ENCODE results near the gene CEP83.
"Not testable (repeated sequence)": the region's sequence is repeated elsewhere in the genome, so short reads cannot be mapped to it uniquely, and the experiment has no call there.

The CEP83 gene

DNA sequence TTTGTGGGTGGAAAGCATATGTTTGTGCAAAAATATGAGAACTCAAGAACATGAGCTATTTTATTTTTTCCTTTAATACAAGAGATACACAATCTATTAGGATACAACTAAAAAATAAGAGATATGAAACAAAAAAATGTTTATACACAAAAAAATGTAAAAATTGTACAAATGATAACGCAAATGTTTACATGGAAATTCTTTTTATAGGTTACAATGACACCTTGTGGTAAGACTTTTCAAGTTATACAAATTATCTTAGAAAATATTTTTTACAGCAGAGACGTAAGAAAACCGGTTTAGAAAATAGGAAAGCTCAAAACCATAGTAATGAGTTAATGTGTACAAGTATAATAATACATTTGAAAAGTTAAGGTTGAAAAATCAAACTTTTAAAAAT, 25.5 kb downstream of the CEP83 start:
- FAIRE-seq (no peak), DNase-seq (ENCODE audit: low spot score) (no peak)

DNA sequence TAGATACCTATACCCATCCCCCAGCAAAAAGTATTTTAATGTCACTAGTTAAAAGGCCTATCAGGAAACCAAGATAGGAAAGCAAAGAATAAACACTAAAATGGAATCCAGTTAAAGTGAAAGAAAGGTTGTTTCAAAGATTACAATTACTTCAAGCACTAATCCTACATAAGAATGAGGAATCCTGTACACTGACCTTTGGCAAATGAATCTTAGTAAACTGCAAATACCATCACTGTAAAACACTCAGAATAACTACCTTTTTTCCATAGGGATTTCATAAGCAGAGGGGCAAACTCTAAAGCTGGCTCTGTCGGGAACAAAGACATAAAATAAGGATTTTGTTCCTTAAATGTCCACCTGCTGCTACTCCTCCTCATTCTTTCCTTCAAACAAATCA, 25.9 kb downstream of the CEP83 start:
- FAIRE-seq, result no peak
- no peak for DNase-seq (ENCODE audit: low spot score)

DNA sequence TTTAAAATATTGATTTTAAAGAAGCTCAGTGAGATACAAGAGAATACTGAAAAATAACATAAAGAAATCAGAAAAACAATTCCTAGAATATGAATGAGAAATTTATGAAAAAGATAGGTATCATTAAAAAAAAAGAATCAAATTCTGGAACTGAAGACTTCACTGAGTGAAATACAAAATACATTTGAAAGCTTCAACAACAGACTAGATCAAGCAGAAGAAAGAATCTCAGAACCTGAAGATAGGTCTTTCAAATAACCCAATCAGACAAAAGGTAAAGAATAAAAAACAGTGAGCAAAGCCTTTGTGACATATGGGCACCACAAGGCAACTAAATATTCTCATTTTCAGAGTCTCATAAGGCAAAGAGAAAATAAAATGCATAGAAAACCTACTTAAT, 29.4 kb downstream of the CEP83 start:
- DNase-seq (ENCODE audit: low spot score) (no peak), FAIRE-seq (no peak)

DNA sequence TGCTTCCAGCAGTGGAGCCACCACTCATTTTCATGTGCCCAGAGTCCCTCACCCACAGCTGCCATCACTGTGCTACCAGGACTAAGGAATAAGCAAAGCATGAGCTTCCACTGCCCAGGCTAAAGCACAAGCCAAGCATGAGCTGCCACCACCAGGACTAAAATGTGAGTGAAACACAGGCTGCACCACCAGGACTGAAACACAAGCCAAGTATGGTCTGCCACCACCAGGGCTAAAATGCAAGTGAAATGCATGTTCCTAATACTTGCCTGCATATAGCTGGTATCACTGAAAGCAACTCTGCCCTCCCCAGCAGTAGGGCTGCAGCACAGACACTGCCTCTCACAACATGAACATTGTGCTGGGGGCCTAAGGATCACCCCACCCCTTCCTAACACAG, 30.0 kb downstream of the CEP83 start:
- no peak for FAIRE-seq
- no peak for DNase-seq (ENCODE audit: low spot score)

DNA sequence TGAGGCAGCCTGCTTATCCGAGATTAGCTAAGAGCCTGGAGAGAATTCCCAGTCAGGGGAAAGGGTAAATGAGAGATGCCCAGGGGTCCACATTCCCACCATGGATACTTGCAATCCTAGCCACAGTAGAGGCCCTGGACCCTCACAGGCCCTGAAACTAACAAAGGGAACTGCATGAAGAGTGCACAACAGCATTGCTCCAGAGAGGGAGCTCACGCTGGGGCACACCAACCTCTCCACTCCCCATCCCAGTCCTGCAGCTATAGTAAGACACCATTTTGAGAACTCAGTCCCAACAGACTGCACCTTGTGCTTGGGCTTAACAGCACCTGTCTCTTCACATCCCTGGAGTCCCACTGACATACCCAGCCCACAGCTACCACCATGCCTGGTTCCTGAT, 30.5 kb downstream of the CEP83 start:
- no peak for FAIRE-seq
- DNase-seq (ENCODE audit: low spot score), result no peak

DNA sequence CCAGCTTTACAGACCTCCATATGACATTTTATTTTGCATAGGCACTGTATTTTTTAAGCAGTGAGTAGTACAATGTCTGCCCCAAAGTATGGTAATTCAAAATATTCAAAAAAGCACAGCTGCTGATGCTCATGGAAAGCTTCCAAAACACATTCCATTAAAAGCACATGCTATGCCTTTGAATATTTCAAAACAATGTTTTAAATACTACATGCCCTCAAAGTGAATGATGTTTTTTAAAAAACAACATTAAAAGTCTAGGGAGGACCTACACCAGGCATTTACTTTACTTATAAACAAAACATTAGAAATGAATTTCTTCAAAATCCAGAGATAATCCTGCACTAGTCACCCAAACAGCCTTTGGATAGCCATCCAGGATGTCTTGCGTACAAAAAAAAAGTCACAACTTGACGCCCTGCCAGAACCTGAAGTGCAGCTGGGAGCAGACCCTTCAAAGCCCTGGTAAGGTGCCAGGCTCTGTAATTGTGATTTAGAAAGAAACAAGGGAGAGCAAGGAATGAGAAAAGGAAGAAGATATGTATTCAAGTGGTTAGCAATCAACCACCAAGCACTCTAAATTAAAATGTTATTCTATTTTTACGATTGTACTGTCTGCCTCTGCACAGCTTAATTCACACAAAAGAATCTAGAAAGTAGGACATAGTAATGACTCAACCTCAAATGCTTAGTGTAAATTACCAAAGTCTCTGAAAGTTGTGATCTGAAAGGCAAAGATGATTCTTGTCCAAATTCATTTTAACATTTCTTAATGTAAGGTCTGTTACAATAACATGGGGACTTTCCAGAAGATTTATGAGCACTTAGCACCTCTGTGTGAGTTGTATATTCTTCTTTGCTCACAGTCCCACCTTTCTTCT, 31.9 kb downstream of the CEP83 start:
- FAIRE-seq (no peak), DNase-seq (ENCODE audit: low spot score) (peak; percentile 16)

DNA sequence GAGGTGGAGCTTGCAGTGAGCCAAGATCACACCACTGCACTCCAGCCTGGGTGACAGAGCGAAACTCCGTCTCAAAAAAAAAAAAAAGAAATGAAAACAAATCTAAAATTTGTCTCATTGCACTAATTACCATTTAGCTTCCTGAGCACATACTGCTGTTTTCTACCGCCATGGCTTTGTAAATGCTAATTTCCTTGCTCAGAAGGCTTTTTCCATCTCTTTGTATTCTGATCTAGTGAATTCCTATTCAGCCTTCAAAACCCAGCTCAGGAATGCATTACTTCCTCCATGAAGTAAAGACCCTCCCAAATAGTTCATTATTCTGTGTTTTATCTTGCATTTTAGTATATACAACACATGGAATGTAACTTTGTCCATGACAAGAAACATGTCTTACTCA, 33.6 kb downstream of the CEP83 start:
- FAIRE-seq (no peak), DNase-seq (ENCODE audit: low spot score) (no peak)

DNA sequence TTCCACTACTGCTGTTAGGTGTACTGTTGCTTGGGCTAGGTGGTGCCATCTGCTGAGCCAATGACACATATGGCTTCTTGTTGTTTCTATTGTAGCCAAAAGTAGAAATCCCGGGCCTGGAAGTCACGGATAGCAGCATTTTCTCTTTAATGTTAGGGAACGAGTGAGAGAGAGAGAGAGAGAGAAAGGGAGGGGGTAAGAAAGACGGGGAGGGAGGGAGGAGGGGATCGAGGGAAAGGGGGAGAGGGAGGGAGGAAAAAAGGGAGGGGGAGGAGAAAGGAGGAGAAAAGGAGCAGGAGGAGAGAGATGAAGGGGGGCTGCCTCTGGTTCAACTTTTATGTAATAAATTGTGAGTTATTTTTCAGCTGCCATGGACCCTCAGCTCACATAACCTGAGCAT, 34.8 kb downstream of the CEP83 start:
- not testable (repeated sequence) for FAIRE-seq; DNase-seq (ENCODE audit: low spot score)

DNA sequence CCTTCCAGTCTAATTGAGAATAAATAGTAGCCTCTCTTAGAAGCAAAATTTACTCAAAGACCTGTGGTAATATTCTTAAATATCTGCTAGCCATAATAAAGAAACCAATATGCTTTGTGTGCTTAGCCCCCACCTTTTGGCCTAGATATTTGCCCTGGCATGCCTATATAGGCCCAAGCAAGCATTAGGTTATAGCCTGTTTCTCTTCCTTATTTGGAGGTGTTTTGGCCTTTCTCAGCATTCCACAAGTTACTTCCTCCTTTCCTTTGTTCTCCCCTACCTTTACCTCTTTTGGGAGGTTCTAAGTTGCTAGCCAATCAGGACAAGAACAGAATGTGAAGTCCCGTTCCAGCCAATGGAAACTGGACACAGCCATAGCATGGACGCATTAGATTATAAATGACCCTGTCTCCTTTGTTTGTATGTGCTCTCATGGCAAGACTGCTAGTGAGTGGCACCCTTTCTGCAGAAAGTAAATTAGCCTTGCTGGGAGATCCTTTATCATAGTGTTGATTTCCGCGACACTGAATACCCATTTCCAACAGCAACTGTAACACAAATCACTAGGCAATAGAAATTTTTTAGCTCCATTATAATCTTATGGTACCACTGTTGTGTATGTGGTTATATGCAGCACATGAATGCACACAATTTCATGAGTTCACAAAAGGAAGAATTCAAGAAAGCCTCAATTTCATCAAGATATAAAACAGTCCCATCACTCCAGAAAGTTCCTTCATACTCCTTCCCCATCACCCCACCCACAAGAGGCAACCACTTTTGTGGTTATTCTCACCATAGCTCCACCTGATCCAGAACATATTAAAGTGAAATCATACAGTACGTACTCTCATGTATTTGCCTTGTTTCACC, 37.6 kb downstream of the CEP83 start:
- no peak for FAIRE-seq
- DNase-seq (ENCODE audit: low spot score), result no peak

DNA sequence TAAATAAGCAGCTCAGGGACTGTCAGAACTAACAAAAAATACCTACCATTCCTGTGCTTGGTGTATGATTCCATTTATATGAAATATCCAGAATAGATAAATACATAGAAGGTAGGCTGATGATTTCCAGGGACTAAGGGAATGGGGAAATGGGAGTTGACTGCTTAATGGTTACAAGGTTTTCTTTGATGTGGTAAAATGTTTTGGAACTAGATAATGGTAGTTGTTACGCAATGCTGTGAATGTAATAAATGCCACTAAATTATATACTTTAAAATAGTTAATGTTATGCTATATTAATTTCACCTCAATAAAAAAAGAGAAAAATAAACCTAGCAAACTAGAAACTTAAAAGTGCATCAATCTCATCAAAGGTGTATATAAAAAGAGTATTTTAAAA, 41.1 kb downstream of the CEP83 start:
- DNase-seq (ENCODE audit: low spot score), result no peak
- no peak for FAIRE-seq

DNA sequence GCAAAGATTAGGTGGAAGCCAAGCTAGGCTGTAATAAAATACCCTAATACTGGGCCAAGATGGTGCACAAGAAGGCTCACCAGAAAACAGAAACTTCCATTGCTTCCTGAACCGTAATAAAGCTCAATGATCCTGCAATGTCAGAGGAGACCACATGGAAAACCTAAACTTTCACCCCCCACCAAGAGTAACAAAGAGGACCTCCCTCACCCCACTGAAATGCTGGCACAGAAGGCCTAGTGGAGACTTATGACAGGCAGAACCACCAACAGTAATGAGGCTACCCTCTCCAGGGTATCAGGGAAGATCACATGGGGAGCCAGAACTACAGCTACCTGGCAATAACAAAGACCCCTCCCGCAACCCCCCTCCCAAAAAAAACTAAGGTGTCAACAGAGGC, 43.1 kb downstream of the CEP83 start:
- FAIRE-seq, result no peak
- no peak for DNase-seq (ENCODE audit: low spot score)

DNA sequence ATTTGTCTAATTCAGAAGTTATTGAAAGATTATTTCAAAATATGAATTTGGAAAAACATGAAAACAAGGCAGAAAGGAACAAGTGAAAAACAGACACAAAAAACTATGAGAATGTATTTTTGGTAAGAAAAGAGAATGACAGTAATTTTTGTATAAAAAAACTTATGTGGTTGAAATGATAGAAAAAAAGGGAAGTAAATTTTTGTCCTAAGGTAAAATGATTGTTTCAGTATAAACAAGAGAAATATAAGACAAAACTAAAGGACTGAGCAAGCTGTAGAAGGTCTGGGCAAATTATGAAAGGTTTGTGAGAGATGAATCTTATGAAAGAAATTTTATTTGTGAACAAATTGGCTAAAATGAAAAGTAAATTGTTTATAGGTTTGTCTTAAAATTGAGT, 44.6 kb downstream of the CEP83 start:
- FAIRE-seq (no peak), DNase-seq (ENCODE audit: low spot score) (no peak)

DNA sequence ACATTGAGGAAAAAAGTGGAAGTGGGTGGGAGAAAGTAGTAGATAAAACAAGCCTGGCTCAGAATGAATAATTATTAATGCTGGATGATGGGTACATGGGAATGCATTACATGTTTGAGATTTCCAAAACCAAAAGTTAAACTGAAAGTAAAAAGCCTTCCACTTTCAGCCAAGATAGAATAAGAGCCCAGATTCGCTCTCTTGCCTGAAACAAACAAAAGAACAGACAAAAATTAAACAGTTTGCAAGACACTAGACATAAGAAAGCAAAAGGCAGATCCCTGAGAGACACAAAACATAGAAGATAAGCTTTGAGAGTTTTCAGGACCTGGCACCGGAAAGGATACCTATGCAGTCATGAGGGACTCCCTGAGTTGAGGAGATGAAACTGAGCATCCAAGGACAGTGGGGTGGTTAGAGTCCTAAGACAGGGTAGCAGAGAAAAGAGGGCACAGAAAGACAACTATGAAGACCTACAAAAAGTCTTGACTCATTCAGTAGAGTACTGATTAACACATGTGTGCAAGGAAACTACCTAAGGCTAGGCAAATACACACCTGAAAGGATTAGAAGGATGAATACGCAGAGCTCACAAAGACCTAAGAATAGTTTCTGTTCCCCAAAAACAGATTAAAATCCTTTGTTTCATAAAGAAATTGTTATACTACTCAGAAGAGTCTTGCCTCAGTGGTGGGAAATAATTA, 54.1 kb downstream of the CEP83 start:
- FAIRE-seq (no peak), DNase-seq (ENCODE audit: low spot score) (no peak)

DNA sequence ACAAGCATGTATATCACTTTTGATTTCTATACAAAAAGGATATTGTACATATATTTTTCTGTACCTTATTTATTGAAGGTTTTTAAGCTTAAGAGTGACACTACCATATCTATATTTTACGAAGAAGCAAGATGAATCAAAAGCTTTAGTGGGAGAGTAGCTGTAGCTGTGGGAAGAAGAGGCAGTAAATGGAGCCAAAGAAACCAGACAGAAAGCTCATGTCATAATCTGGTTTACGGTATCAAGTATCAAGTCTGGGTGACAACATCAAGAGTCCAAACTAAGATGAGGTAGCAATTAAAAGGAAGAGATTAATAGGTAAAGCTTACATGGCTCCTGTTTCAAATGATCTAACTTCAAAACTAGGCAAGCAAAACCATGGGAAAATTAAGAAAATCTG, 54.8 kb downstream of the CEP83 start:
- DNase-seq (ENCODE audit: low spot score) (no peak), FAIRE-seq (no peak)

DNA sequence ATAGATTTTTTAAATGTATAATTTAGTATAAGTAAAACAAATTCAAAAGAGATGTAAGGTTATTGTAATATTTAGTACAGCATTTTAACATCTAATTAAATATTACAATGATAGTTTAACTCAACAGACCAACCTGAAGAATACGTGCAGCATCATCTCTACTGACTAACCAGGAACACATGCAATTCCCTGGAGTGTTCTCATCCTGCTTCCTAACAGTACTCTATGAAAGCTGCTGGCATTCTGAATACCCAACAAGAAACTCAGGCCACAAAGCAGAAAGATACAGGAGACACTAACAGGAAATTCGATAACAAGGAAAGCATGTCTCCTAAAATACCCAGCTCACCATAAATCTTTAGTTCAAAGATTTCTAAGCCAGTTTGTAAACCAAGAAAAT, 58.3 kb downstream of the CEP83 start:
- FAIRE-seq, result no peak

DNA sequence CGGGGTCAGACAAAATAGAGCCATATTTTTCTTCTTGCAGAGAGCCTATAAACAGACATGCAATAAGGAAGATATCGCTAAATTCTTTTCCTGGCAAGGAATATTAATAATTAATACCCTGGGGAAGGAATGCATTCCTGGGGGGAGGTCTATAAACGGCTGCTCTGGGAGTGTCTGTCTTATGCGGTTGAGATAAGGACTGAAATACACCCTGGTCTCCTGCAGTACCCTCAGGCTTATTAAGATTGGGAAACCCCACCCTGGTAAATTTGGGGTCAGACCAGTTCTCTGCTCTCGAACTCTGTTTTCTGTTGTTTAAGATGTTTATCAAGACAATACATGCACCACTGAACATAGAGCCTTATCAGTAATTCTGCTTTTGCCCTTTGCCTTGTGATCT, 61.0 kb downstream of the CEP83 start:
- DNase-seq (ENCODE audit: low spot score); FAIRE-seq: not testable (repeated sequence)

More for the DNA sequence above, 58.3 kb downstream of the CEP83 start:
- no peak for DNase-seq (ENCODE audit: low spot score)

DNA sequence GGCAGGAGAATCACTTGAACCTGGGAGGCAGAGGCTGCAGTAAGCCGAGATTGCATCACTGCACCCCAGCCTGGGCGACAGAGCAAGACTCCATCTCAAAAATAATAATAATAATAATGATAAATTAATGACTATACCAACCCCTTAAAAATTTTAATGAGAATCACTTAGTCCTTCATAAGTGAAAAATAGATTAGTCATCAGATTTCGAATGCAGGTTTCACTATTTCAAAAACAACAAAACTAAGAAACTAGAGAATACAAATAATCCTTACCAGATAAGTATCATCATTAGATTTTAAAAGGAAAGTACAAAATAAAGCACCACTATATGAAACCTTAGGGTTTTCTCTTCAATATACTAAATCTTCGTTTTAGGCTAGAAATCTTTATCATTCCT, 62.3 kb downstream of the CEP83 start:
- DNase-seq (ENCODE audit: low spot score), result no peak
- FAIRE-seq, result no peak

DNA sequence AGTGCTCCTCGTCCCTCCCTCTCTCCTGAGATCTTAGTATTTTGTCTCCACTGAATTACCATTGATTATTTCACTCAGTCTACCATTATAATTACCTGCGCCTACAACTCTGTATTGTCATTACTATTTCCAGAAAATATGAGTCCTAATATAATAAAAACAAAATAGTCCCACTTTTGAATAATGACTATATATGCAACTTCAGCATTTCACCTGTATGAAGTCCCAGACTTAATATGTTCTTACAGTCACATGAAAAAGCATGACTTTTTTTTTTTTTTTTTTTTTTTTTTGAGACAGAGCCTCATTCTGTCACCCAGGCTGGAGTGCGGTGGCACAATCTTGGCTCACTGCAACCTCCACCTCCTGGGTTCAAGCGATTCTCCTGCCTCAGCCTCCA, 63.7 kb downstream of the CEP83 start:
- not testable (repeated sequence) for FAIRE-seq; DNase-seq (ENCODE audit: low spot score)

DNA sequence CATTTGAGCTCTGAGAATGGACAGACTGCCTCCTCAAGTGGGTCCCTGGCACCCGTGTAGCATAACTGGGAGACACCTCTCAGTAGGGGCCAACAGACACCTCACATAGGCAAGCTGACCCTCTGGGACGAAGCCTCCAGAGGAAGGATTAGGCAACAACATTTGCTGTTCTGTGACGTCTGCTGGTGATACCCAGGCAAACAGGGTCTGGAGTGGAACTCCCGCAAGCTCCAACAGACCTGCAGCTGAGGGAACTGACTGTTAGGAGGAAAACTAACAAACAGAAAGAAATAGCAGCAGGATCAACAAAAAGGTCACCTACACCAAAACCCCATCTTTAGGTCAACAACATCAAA, 69.6 kb downstream of the CEP83 start:
- FAIRE-seq (no peak), DNase-seq (ENCODE audit: low spot score) (no peak)

DNA sequence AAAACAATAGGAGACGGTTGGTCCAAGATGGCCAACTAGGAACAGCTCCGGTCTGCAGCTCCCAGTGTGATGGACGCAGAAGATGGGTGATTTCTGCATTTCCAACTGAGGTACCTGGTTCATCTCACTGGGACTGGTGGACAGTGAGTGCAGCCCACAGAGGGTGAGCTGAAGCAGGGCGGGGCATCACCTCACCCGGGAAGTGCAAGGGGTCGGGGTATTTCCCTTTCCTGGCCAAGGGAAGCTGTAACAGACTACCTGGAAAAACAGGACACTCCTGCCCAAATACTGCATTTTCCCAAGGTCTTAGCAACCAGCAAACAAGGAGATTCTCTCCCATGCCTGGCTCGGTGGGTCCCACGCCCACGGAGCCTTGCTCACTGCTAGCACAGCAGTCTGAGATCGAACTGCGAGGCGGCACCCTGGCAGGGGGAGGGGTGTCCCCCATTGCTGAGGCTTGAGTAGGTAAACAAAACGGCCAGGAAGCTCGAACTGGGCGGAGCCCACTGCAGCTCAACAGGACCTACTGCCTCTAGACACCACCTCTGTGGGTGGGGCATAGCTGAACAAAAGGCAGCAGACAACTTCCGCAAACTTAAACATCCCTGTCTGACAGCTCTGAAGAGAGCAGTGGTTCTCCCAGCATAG, 70.1 kb downstream of the CEP83 start:
- not testable (repeated sequence) for DNase-seq (ENCODE audit: low spot score); FAIRE-seq

DNA sequence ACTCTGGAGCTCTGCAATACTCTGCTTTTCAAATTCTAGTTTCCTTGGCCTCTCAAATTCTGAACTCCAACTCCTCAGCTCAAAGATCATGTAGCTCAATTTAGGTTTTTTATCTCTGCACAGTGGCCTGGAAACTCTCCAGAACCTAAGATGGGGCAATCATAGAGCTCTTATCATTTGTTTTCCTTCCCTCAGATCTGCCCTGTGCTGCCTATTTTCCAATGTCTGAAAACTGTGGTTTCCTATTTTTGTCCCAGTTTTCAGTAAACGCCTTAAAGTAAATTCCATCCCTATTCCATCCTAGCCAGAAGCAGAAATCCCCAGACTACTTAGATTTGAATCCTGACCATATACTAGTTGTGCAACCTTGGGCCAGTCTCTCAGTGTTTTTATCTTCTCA, 73.2 kb downstream of the CEP83 start:
- no peak for DNase-seq (ENCODE audit: low spot score)

More for the DNA sequence above, 73.2 kb downstream of the CEP83 start:
- no peak for FAIRE-seq
